ENCODE measurements around the gene RTL1. TPM values are rescaled to one million over a fixed set of nuclear protein-coding genes. Genes with fewer than 3 reads are reported as not detected.

The RTL1 gene
- total and polyA plus RNA-seq, 5 donors from 2014 or later: not detected

DNA sequence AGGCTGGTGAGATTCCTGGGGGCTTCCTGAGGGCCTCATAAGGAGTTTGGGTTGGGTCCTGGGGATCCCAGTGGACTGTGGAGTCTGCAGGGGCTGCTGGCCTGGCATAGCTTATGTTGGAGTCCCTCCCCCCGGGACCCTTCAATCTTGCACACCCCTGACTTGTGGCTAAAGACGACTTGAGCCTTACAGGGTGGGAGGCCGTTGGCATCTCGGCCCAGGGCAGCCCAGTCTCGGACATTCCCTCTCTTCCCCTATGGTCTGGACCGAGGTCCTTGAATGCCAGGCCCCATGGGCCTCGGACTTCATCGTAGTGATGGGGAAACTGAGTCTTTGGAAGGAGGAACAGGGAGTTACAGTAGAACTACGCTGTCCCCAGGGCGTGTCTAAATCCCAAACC, 12.5 kb downstream of the RTL1 start:
- Mint-ChIP-seq H3K36me3 (no peaks in the 10 kb centered on the region), H3K4me3 (no peak overlapping the region), H3K4me1 (no peaks in the 10 kb centered on the region), H3K9me3 (peaks cover 0 to 4% (median 0%) of the 10 kb centered on the region in 7 donors), H3K27me3 (peaks cover 10% of the 10 kb centered on the region), H3K27ac (no peak overlapping the region)
- no peaks in the 10 kb centered on the region for H3K9me3 ChIP-seq (ENCODE audit: control insufficient read depth in 2 of 2, low read length in 2 of 2)
- no peak for DNase-seq
- H3K27ac ChIP-seq (ENCODE audit: insufficient read depth, low read length, poor library complexity, severe bottlenecking): no peak overlapping the region
- no peak for ATAC-seq (ENCODE audit: low read depth in 2 of 2)
- H3K27me3 ChIP-seq (ENCODE audit: control insufficient read depth, insufficient read depth, low read length): peaks cover 1% of the 10 kb centered on the region
- no peaks in the 10 kb centered on the region for H3K4me1 ChIP-seq (ENCODE audit: control insufficient read depth, insufficient read depth, low read length, poor library complexity, severe bottlenecking)
- H3K4me3 ChIP-seq (ENCODE audit: low read depth, low read length): no peak overlapping the region
- H3K36me3 ChIP-seq (ENCODE audit: control insufficient read depth, insufficient read depth, low read length): no peaks in the 10 kb centered on the region

DNA sequence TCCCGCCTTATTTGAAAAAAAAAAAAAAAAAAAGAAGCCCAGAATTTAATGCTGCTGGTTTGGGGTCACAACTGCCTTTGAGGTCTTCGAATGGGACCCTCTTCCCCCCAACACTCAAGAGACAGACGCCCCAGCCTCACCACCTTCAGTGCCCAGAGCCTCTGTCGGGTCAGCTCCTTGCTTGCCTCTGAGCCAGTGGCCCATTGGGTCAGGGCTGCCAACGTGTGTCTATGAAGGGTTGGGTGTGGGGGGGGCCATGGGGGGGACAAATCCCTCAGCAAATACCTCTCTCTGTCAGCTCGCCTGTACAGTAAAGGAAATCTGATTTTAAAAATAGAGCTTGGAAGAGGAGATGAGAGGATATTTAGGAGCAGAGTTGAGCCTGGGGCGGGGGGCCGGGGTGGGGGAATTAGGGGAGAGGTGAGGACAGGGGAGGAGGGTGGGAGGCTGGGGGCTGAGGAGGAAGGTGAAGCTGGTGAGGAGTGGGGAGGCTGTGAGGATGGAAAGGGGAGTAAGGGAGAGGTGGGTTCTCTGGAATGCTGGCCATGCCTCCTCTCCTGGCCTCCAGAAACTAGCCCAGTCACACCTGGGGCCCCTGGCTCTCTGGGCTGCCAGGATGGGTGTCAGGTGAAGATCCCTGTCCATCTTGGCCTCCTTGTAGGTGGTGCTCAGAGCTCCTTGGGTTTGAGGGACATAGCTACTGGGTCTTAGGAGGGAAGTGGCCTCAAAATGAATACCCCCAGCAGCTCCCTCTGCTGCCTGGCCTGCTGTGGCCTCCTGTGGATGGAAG, 13.3 kb downstream of the RTL1 start:
- Histone ChIP-seq H3K4me1 (ENCODE audit: control insufficient read depth, insufficient read depth, low read length, poor library complexity, severe bottlenecking) (no peaks in the 10 kb centered on the region), H3K4me3 (ENCODE audit: low read depth, low read length) (no peak overlapping the region), H3K36me3 (ENCODE audit: control insufficient read depth, insufficient read depth, low read length) (no peaks in the 10 kb centered on the region), H3K9me3 (ENCODE audit: control insufficient read depth in 2 of 2, low read length in 2 of 2) (no peaks in the 10 kb centered on the region), H3K27me3 (ENCODE audit: control insufficient read depth, insufficient read depth, low read length) (peaks cover 1% of the 10 kb centered on the region), H3K27ac (ENCODE audit: insufficient read depth, low read length, poor library complexity, severe bottlenecking) (no peak overlapping the region)
- ATAC-seq (ENCODE audit: low read depth in 2 of 2) (no peak), DNase-seq (no peak)
- Mint-ChIP-seq H3K4me3 (no peak overlapping the region), H3K36me3 (no peaks in the 10 kb centered on the region), H3K4me1 (no peaks in the 10 kb centered on the region), H3K27ac (no peak overlapping the region), H3K9me3 (peaks cover 0 to 4% (median 0%) of the 10 kb centered on the region in 7 donors), H3K27me3 (peaks cover 10% of the 10 kb centered on the region)

DNA sequence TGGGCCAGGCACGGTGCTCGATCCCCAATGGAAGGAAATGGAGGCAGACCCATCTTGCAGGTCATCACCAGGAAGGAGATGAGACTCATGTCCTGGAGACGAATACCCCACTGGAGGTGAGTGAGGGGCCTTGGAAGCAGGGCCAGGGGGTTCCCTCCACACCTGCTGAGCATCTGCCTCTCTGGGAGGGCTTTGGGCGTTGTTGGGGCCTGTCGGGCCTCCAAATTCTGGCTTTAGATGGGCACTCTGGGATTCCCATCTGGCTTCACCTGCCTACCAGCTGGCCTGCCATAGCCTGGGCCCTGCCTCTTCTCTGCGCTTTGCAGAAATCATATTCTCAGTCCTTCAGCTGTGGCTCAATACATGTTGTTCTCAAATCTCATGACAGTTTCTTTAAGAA, 13.9 kb downstream of the RTL1 start:
- Mint-ChIP-seq H3K36me3 (no peaks in the 10 kb centered on the region), H3K4me1 (no peaks in the 10 kb centered on the region), H3K27me3 (peaks cover 10% of the 10 kb centered on the region), H3K27ac (no peak overlapping the region), H3K9me3 (peaks cover 0 to 4% (median 0%) of the 10 kb centered on the region in 7 donors), H3K4me3 (no peak overlapping the region)
- no peaks in the 10 kb centered on the region for H3K4me1 ChIP-seq (ENCODE audit: control insufficient read depth, insufficient read depth, low read length, poor library complexity, severe bottlenecking)
- DNase-seq (no peak), ATAC-seq (ENCODE audit: low read depth in 2 of 2) (no peak)
- no peak overlapping the region for H3K4me3 ChIP-seq (ENCODE audit: low read depth, low read length)
- H3K27me3 ChIP-seq (ENCODE audit: control insufficient read depth, insufficient read depth, low read length): peaks cover 1% of the 10 kb centered on the region
- no peaks in the 10 kb centered on the region for H3K9me3 ChIP-seq (ENCODE audit: control insufficient read depth in 2 of 2, low read length in 2 of 2)
- no peak overlapping the region for H3K27ac ChIP-seq (ENCODE audit: insufficient read depth, low read length, poor library complexity, severe bottlenecking)
- no peaks in the 10 kb centered on the region for H3K36me3 ChIP-seq (ENCODE audit: control insufficient read depth, insufficient read depth, low read length)

DNA sequence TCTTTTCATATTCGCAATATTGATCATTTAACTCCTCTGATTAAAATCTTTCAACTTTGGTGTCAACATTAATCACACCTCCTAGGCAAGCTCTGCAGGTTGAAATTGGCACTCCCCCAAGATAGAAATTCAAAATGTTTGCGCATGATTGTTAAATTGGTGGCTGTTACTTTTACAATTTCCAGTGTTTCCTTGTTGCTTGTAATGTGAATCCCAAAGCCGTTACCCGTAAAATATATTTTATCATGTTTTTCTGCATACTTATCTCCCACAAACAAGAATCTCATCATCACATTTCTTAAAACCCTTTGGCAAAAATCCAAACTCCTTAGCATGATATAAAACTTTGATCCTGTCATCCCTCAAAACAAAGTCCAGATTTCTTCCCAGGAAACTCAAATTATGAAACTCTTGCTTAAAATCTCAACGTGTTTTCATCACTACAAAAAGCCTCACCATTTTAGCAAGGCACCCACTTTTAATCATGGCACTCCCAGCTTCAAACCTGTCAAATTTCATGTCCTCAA, 14.7 kb downstream of the RTL1 start:
- Histone ChIP-seq H3K4me3 (ENCODE audit: low read depth, low read length) (no peak overlapping the region), H3K9me3 (ENCODE audit: control insufficient read depth in 2 of 2, low read length in 2 of 2) (no peaks in the 10 kb centered on the region), H3K36me3 (ENCODE audit: control insufficient read depth, insufficient read depth, low read length) (no peaks in the 10 kb centered on the region), H3K4me1 (ENCODE audit: control insufficient read depth, insufficient read depth, low read length, poor library complexity, severe bottlenecking) (no peaks in the 10 kb centered on the region), H3K27me3 (ENCODE audit: control insufficient read depth, insufficient read depth, low read length) (peaks cover 1% of the 10 kb centered on the region), H3K27ac (ENCODE audit: insufficient read depth, low read length, poor library complexity, severe bottlenecking) (no peak overlapping the region)
- Mint-ChIP-seq H3K4me3 (no peak overlapping the region), H3K9me3 (peaks cover 0 to 4% (median 0%) of the 10 kb centered on the region in 7 donors), H3K36me3 (no peaks in the 10 kb centered on the region), H3K4me1 (no peaks in the 10 kb centered on the region), H3K27ac (no peak overlapping the region), H3K27me3 (peaks cover 10% of the 10 kb centered on the region)
- ATAC-seq (ENCODE audit: low read depth in 2 of 2) (no peak), DNase-seq (no peak)

DNA sequence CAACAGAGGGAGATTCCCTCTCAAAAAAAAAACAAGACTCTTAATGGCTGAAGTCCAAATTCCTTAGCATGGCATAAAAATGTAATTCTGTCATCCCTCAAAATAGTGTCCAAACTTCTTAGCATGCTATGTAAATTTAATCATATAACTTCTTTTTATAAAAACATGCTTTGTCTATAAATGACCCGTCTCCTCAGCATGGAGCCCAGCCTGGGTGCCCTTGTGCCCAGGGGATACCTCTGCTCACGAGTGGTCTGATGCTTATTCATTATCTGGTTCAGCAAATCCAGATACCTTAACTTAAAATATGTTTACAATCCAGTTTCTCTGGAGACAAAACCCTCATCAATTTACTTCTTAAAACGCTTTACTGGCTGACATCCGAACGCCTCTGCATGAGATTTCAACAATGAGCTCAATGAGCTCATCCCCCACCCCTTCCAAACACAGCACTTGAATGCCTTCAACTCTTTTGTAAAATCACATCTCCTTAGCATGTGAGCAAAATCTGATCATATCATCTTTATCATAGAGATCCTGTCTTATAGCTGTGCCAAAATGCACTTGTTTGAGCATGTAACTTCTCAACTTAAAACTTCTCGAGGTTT, 15.7 kb downstream of the RTL1 start:
- no peak for DNase-seq
- Histone ChIP-seq H3K36me3 (ENCODE audit: control insufficient read depth, insufficient read depth, low read length) (no peaks in the 10 kb centered on the region), H3K4me3 (ENCODE audit: low read depth, low read length) (no peak overlapping the region), H3K4me1 (ENCODE audit: control insufficient read depth, insufficient read depth, low read length, poor library complexity, severe bottlenecking) (no peaks in the 10 kb centered on the region), H3K9me3 (ENCODE audit: control insufficient read depth in 2 of 2, low read length in 2 of 2) (no peaks in the 10 kb centered on the region), H3K27me3 (ENCODE audit: control insufficient read depth, insufficient read depth, low read length) (peaks cover 1% of the 10 kb centered on the region), H3K27ac (ENCODE audit: insufficient read depth, low read length, poor library complexity, severe bottlenecking) (no peak overlapping the region)
- no peaks in the 10 kb centered on the region for H3K4me1 Mint-ChIP-seq
- peaks cover 10% of the 10 kb centered on the region for H3K27me3 Mint-ChIP-seq
- no peak overlapping the region for H3K27ac Mint-ChIP-seq
- peaks cover 0 to 4% (median 0%) of the 10 kb centered on the region in 7 donors for H3K9me3 Mint-ChIP-seq
- ATAC-seq (ENCODE audit: low read depth in 2 of 2): no peak
- no peaks in the 10 kb centered on the region for H3K36me3 Mint-ChIP-seq
- H3K4me3 Mint-ChIP-seq: no peak overlapping the region

DNA sequence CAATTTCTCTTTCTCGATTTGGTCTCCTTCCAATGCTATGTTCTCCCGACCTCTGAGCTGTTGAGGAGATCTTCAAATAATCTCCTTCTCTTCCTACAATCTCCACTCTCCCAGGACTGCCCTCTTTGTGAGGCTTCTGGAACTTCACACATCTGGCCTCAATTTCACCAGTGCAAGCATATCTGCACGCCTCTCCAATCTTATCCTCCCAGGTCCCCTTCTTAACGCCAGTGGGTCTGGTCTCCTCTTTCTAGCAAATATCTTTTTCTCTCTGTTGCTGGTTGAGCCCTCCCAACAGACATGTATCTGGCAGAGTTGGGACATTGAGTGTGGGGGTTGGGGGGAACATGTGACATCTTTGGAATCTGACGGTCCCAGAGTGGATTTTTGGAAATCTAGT, 17.9 kb downstream of the RTL1 start:
- H3K4me3 ChIP-seq (ENCODE audit: low read depth, low read length): no peak overlapping the region
- H3K9me3 Mint-ChIP-seq: peaks cover 0 to 5% (median 0%) of the 10 kb centered on the region in 7 donors
- peaks cover 1% of the 10 kb centered on the region for H3K27me3 ChIP-seq (ENCODE audit: control insufficient read depth, insufficient read depth, low read length)
- ATAC-seq (ENCODE audit: low read depth in 2 of 2) (no peak), DNase-seq (no peak)
- H3K4me1 ChIP-seq (ENCODE audit: control insufficient read depth, insufficient read depth, low read length, poor library complexity, severe bottlenecking): no peaks in the 10 kb centered on the region
- H3K9me3 ChIP-seq (ENCODE audit: control insufficient read depth in 2 of 2, low read length in 2 of 2): no peaks in the 10 kb centered on the region
- no peaks in the 10 kb centered on the region for H3K36me3 ChIP-seq (ENCODE audit: control insufficient read depth, insufficient read depth, low read length)
- H3K27ac ChIP-seq (ENCODE audit: insufficient read depth, low read length, poor library complexity, severe bottlenecking): no peak overlapping the region
- H3K27ac Mint-ChIP-seq: no peak overlapping the region
- H3K4me1 Mint-ChIP-seq: no peaks in the 10 kb centered on the region
- H3K27me3 Mint-ChIP-seq: peaks cover 5% of the 10 kb centered on the region
- no peaks in the 10 kb centered on the region for H3K36me3 Mint-ChIP-seq
- H3K4me3 Mint-ChIP-seq: no peak overlapping the region

DNA sequence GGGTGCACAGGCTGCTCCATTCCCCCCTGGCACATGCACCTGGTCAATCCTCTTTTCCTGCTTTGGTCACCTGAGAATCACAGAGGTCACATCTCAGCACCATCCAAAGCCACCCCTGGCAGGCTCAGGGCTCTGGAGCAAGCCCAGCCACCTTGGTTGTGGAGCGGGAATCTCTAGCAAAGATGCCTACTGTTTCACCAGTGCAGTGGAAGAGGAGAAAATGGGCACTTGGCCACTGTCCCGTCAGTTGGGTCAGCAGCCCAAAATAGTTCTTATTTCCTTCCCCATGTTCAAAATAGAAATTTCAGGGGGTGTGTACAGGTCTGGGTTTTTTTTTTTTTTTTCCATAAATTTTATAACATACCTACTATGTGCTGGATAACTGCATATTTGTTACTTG, 18.3 kb downstream of the RTL1 start:
- DNase-seq (no peak), ATAC-seq (ENCODE audit: low read depth in 2 of 2) (no peak)
- Histone ChIP-seq H3K9me3 (ENCODE audit: control insufficient read depth in 2 of 2, low read length in 2 of 2) (no peaks in the 10 kb centered on the region), H3K4me1 (ENCODE audit: control insufficient read depth, insufficient read depth, low read length, poor library complexity, severe bottlenecking) (no peaks in the 10 kb centered on the region), H3K36me3 (ENCODE audit: control insufficient read depth, insufficient read depth, low read length) (no peaks in the 10 kb centered on the region), H3K27me3 (ENCODE audit: control insufficient read depth, insufficient read depth, low read length) (peaks cover 1% of the 10 kb centered on the region), H3K4me3 (ENCODE audit: low read depth, low read length) (no peak overlapping the region), H3K27ac (ENCODE audit: insufficient read depth, low read length, poor library complexity, severe bottlenecking) (no peak overlapping the region)
- Mint-ChIP-seq H3K4me1 (no peaks in the 10 kb centered on the region), H3K9me3 (peaks cover 0 to 5% (median 0%) of the 10 kb centered on the region in 7 donors), H3K36me3 (no peaks in the 10 kb centered on the region), H3K27me3 (peaks cover 5% of the 10 kb centered on the region), H3K4me3 (no peak overlapping the region), H3K27ac (no peak overlapping the region)
